GM18519 (cell line): ENCODE data around the gene PDC.
"Not testable (repeated sequence)": the region's sequence is repeated elsewhere in the genome, so short reads cannot be mapped to it uniquely, and the experiment has no call there.

ENCODE experiments used
- ATAC-seq: cut with Tn5 transposase; IDR thresholded peaks from one replicate; pipeline ENCODE4 v1.9.1; 2021; ENCODE audit warnings: mild to moderate bottlenecking, moderate library complexity; ENCODE audit not compliant: unreplicated experiment, low FRiP score

PDC gene

GRCh38 chr1:186473047-186473446 is 12.1 kb upstream of the PDC start:
- no peak for ATAC-seq

GRCh38 chr1:186465946-186466345 is 5.0 kb upstream of the PDC start:
- no peak for ATAC-seq

GRCh38 chr1:186465491-186465890 is 4.6 kb upstream of the PDC start:
- not testable (repeated sequence) for ATAC-seq

- ATAC-seq = no peak
Measured at GRCh38 chr1:186463926-186464325, 3.0 kb upstream of the PDC start.

GRCh38 chr1:186463511-186463910 is 2.6 kb upstream of the PDC start:
- no peak for ATAC-seq

GRCh38 chr1:186459161-186459560 is 1.8 kb downstream of the PDC start:
- not testable (repeated sequence) for ATAC-seq

- no peak for ATAC-seq
Measured at GRCh38 chr1:186456729-186457255, 4.1 kb downstream of the PDC start.

GRCh38 chr1:186454981-186455380 is 5.9 kb downstream of the PDC start:
- no peak for ATAC-seq

- no peak for ATAC-seq
Measured at GRCh38 chr1:186446152-186446551, 14.8 kb downstream of the PDC start.

- peak; percentile 58 for ATAC-seq
Measured at GRCh38 chr1:186443638-186444037, 17.3 kb downstream of the PDC start.

- ATAC-seq = no peak
Measured at GRCh38 chr1:186442651-186443375, 18.1 kb downstream of the PDC start.

- no peak for ATAC-seq
Measured at GRCh38 chr1:186440584-186440983, 20.3 kb downstream of the PDC start.

- no peak for ATAC-seq
Measured at GRCh38 chr1:186438567-186438966, 22.3 kb downstream of the PDC start.

- no peak for ATAC-seq
Measured at GRCh38 chr1:186435336-186435735, 25.6 kb downstream of the PDC start.

- no peak for ATAC-seq
Measured at GRCh38 chr1:186429017-186429416, 31.9 kb downstream of the PDC start.

GRCh38 chr1:186426118-186426517 is 34.8 kb downstream of the PDC start:
- no peak for ATAC-seq

- ATAC-seq = no peak
Measured at GRCh38 chr1:186424539-186424938, 36.4 kb downstream of the PDC start.

GRCh38 chr1:186421446-186421845 is 39.5 kb downstream of the PDC start:
- ATAC-seq = no peak

- peak; percentile 94 for ATAC-seq
Measured at GRCh38 chr1:186420923-186421322, 40.0 kb downstream of the PDC start.

- ATAC-seq = no peak
Measured at GRCh38 chr1:186420311-186420710, 40.6 kb downstream of the PDC start.

- ATAC-seq = no peak
Measured at GRCh38 chr1:186418503-186418902, 42.4 kb downstream of the PDC start.

GRCh38 chr1:186413319-186413718 is 47.6 kb downstream of the PDC start:
- no peak for ATAC-seq
